ENCODE measurements around the gene SLCO1A2.

Gene SLCO1A2

GRCh38 chr12:21294176-21294575 is 40.5 kb downstream of the SLCO1A2 start:
- no peak overlapping the region for H3K4me3 ChIP-seq (ENCODE audit: low read length, poor library complexity, severe bottlenecking)
- no peak overlapping the region for H3K9ac ChIP-seq (ENCODE audit: low read depth, low read length, poor library complexity, severe bottlenecking)
- no peaks in the 10 kb centered on the region for H3K36me3 ChIP-seq (ENCODE audit: insufficient read depth, low read length)
- H3K4me1 ChIP-seq (ENCODE audit: insufficient read depth, low read length, poor library complexity, severe bottlenecking), result no peaks in the 10 kb centered on the region
- no peaks in the 10 kb centered on the region for H4K20me1 ChIP-seq (ENCODE audit: insufficient read depth, low read length, poor library complexity, severe bottlenecking)
- no peaks in the 10 kb centered on the region for H3K9me2 ChIP-seq (replicated peaks; ENCODE audit: low read depth, low read length)
- H3F3A ChIP-seq (ENCODE audit: low read depth), result no peaks in the 10 kb centered on the region
- TF ChIP-seq CTCF (conservative IDR thresholded peaks at IDR 0.05; ENCODE audit: low read length), result no peak
- no peak for TF ChIP-seq EZH2phosphoT487 (IDR thresholded peaks at IDR 0.05; ENCODE audit: borderline replicate concordance)
- no peaks in the 10 kb centered on the region for H3K27me3 ChIP-seq (ENCODE audit: insufficient read depth, low read length, poor library complexity, severe bottlenecking)
- no peak overlapping the region for H2AFZ ChIP-seq (ENCODE audit: low read length)
- H3K79me2 ChIP-seq (ENCODE audit: insufficient read depth, low read length), result no peaks in the 10 kb centered on the region
- H3K4me2 ChIP-seq (ENCODE audit: low read depth, low read length, poor library complexity, severe bottlenecking), result no peak overlapping the region
- no peaks in the 10 kb centered on the region for H3K9me3 ChIP-seq (ENCODE audit: insufficient read depth, low read depth, low read length)

- H3K4me3 ChIP-seq (ENCODE audit: low read length, poor library complexity, severe bottlenecking), result no peak overlapping the region
Measured at GRCh38 chr12:21292111-21292510, 42.6 kb downstream of the SLCO1A2 start.

GRCh38 chr12:21289698-21290097 is 45.0 kb downstream of the SLCO1A2 start:
- H3K79me2 ChIP-seq (ENCODE audit: insufficient read depth, low read length), result no peaks in the 10 kb centered on the region
- no peak overlapping the region for H3K4me3 ChIP-seq (ENCODE audit: low read length, poor library complexity, severe bottlenecking)
- H3F3A ChIP-seq (ENCODE audit: low read depth), result no peaks in the 10 kb centered on the region
- no peak overlapping the region for H2AFZ ChIP-seq (ENCODE audit: low read length)
- H3K9ac ChIP-seq (ENCODE audit: low read depth, low read length, poor library complexity, severe bottlenecking), result no peak overlapping the region
- H3K4me1 ChIP-seq (ENCODE audit: insufficient read depth, low read length, poor library complexity, severe bottlenecking), result no peaks in the 10 kb centered on the region
- no peaks in the 10 kb centered on the region for H4K20me1 ChIP-seq (ENCODE audit: insufficient read depth, low read length, poor library complexity, severe bottlenecking)
- H3K9me2 ChIP-seq (replicated peaks; ENCODE audit: low read depth, low read length), result no peaks in the 10 kb centered on the region
- no peaks in the 10 kb centered on the region for H3K9me3 ChIP-seq (ENCODE audit: insufficient read depth, low read depth, low read length)
- H3K4me2 ChIP-seq (ENCODE audit: low read depth, low read length, poor library complexity, severe bottlenecking), result no peak overlapping the region
- H3K36me3 ChIP-seq (ENCODE audit: insufficient read depth, low read length), result no peaks in the 10 kb centered on the region
- TF ChIP-seq CTCF (conservative IDR thresholded peaks at IDR 0.05; ENCODE audit: low read length) (no peak), EZH2phosphoT487 (IDR thresholded peaks at IDR 0.05; ENCODE audit: borderline replicate concordance) (no peak)
- no peaks in the 10 kb centered on the region for H3K27me3 ChIP-seq (ENCODE audit: insufficient read depth, low read length, poor library complexity, severe bottlenecking)

More at GRCh38 chr12:21292111-21292510, 42.6 kb downstream of the SLCO1A2 start:
- no peaks in the 10 kb centered on the region for H4K20me1 ChIP-seq (ENCODE audit: insufficient read depth, low read length, poor library complexity, severe bottlenecking)
- no peak overlapping the region for H3K9ac ChIP-seq (ENCODE audit: low read depth, low read length, poor library complexity, severe bottlenecking)
- H3K9me2 ChIP-seq (replicated peaks; ENCODE audit: low read depth, low read length), result no peaks in the 10 kb centered on the region
- no peaks in the 10 kb centered on the region for H3F3A ChIP-seq (ENCODE audit: low read depth)
- H2AFZ ChIP-seq (ENCODE audit: low read length), result no peak overlapping the region
- TF ChIP-seq CTCF (conservative IDR thresholded peaks at IDR 0.05; ENCODE audit: low read length) (no peak), EZH2phosphoT487 (IDR thresholded peaks at IDR 0.05; ENCODE audit: borderline replicate concordance) (no peak)
- no peaks in the 10 kb centered on the region for H3K36me3 ChIP-seq (ENCODE audit: insufficient read depth, low read length)
- H3K27me3 ChIP-seq (ENCODE audit: insufficient read depth, low read length, poor library complexity, severe bottlenecking), result no peaks in the 10 kb centered on the region
- H3K4me1 ChIP-seq (ENCODE audit: insufficient read depth, low read length, poor library complexity, severe bottlenecking), result no peaks in the 10 kb centered on the region
- no peak overlapping the region for H3K4me2 ChIP-seq (ENCODE audit: low read depth, low read length, poor library complexity, severe bottlenecking)
- no peaks in the 10 kb centered on the region for H3K79me2 ChIP-seq (ENCODE audit: insufficient read depth, low read length)
- H3K9me3 ChIP-seq (ENCODE audit: insufficient read depth, low read depth, low read length), result no peaks in the 10 kb centered on the region

Data from Loucy (cell line).